B cell (primary cell): ENCODE data around the gene HSDL2.

Experiments
- EZH2 ChIP-seq: IDR thresholded peaks from 2 replicates; pipeline ENCODE4 v1.6.1; 2012; ENCODE audit warnings: borderline replicate concordance, low read depth, mild to moderate bottlenecking, moderate library complexity, low read length; ENCODE audit not compliant: insufficient read depth, poor library complexity, severe bottlenecking
- TF ChIP-seq, protein P1 (sequence below): fragments of 200-600 bp; IDR thresholded peaks from one replicate; pipeline ENCODE4 v1.8.0; 2022; ENCODE audit warnings: antibody characterized with exemption, mild to moderate bottlenecking

DNA sequence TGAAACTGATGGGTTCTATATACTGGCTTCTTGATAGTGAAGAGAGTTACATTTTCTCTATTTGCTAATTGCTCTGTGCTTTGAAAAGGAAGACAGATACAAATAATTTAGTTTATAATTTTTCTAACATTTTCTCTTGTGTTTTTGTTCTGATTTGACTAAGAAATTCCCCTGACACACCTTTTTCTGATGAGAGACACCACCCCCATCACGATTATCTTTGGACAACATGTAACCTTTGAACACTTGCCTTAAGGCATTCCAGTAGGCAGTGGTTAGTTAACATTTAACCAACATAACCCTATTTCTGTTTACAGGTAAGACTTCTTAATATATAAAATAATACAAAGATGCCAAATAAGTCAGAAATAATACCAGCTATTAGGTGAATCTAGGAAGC, 42.4 kb upstream of the HSDL2 start:
- TF ChIP-seq, protein P1, sequence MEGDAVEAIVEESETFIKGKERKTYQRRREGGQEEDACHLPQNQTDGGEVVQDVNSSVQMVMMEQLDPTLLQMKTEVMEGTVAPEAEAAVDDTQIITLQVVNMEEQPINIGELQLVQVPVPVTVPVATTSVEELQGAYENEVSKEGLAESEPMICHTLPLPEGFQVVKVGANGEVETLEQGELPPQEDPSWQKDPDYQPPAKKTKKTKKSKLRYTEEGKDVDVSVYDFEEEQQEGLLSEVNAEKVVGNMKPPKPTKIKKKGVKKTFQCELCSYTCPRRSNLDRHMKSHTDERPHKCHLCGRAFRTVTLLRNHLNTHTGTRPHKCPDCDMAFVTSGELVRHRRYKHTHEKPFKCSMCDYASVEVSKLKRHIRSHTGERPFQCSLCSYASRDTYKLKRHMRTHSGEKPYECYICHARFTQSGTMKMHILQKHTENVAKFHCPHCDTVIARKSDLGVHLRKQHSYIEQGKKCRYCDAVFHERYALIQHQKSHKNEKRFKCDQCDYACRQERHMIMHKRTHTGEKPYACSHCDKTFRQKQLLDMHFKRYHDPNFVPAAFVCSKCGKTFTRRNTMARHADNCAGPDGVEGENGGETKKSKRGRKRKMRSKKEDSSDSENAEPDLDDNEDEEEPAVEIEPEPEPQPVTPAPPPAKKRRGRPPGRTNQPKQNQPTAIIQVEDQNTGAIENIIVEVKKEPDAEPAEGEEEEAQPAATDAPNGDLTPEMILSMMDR = no peak
- no peak for TF ChIP-seq EZH2
